Bronchial epithelial cell (primary cell): ENCODE measurements around the gene ZNRF3. TPM values are rescaled to one million over a fixed set of nuclear protein-coding genes. Genes with fewer than 3 reads are reported as not detected.
A peak's percentile ranks its signal among the peaks of the same experiment; 100 is the strongest.

Experiments used
- DNase-seq: peaks from one replicate; pipeline ENCODE4 v3.0.0-alpha.2; 2010; ENCODE audit warnings: low read depth
- FAIRE-seq: peaks from 2 replicates; lab custom pipeline; 2011; peaks lifted over from hg19 to GRCh38; lab: Jason Lieb, UNC
- H3K27me3 ChIP-seq: 2 replicates; pipeline ENCODE4 v1.5.1; 2011; ENCODE audit warnings: low read length; ENCODE audit not compliant: control insufficient read depth, insufficient read depth
- H3K36me3 ChIP-seq: 2 replicates; pipeline ENCODE4 v1.5.1; 2011; ENCODE audit warnings: low read length; ENCODE audit not compliant: control insufficient read depth, insufficient read depth
- H3K4me3 ChIP-seq: 2 replicates; pipeline ENCODE4 v1.5.1; 2011; ENCODE audit warnings: mild to moderate bottlenecking, low read depth, low read length, control low read depth
- total RNA-seq: library from RNA; depleted of rRNA; stranded (reverse); fragments of >200 nt; gene quantifications from 2 replicates; pipeline ENCODE4 v1.2.1, GENCODE V29; 2014
- TF ChIP-seq, protein P1 (sequence below): IDR thresholded peaks from 2 replicates; pipeline ENCODE4 v1.5.1; 2011; ENCODE audit warnings: mild to moderate bottlenecking, moderate library complexity, low read length, control low read depth, inconsistent platforms; ENCODE audit not compliant: insufficient read depth, severe bottlenecking

The ZNRF3 gene
- total RNA-seq, 1 donor from 2014 or later = 3.4 TPM

DNA sequence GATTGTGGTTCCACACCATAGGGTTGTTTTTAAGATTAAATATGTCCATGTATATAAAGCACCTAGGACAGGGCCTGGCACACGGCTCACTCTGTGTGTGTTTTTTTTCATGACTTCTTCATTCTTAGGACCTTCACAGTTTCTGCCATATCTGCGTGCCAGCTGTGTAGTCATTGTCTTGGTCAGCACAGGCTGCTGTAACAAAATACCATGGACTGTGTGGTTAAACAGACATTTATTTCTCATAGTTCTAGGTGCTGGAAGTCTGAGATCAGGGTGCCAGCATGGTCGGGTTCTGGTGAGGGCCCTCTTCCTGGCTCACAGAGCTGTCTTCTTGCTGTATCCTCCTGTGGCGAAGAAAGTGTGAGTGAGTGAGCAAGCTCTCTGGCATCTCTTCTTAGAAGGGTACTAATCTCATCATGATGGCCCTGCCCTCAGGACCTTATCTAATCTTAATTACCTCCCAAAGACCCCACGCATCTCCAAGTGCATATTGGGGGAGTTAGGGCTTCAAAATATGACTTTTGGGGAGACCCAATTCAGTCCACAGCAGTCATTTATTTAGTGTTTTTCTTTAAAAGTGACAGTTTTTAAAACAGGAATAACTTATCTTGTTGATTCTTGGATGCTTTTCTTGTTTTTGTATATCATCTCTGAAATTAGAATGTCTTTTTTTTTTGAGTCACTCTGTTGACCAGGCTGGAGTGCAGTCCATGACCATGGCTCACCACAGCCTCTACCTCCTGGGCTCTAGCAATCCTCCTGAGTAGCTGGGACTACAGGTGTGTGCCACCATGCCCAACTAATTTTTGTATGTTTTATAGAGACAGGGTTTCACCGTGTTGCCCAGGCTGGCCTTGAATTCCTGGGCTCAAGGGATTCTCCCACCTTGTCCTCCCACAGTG is 70.9 kb downstream of the ZNRF3 start:
- TF ChIP-seq, protein P1, sequence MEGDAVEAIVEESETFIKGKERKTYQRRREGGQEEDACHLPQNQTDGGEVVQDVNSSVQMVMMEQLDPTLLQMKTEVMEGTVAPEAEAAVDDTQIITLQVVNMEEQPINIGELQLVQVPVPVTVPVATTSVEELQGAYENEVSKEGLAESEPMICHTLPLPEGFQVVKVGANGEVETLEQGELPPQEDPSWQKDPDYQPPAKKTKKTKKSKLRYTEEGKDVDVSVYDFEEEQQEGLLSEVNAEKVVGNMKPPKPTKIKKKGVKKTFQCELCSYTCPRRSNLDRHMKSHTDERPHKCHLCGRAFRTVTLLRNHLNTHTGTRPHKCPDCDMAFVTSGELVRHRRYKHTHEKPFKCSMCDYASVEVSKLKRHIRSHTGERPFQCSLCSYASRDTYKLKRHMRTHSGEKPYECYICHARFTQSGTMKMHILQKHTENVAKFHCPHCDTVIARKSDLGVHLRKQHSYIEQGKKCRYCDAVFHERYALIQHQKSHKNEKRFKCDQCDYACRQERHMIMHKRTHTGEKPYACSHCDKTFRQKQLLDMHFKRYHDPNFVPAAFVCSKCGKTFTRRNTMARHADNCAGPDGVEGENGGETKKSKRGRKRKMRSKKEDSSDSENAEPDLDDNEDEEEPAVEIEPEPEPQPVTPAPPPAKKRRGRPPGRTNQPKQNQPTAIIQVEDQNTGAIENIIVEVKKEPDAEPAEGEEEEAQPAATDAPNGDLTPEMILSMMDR = no peak
- DNase-seq (no peak), FAIRE-seq (no peak)
- Histone ChIP-seq H3K4me3 (no peak overlapping the region), H3K36me3 (no peaks in the 10 kb centered on the region), H3K27me3 (no peaks in the 10 kb centered on the region)

DNA sequence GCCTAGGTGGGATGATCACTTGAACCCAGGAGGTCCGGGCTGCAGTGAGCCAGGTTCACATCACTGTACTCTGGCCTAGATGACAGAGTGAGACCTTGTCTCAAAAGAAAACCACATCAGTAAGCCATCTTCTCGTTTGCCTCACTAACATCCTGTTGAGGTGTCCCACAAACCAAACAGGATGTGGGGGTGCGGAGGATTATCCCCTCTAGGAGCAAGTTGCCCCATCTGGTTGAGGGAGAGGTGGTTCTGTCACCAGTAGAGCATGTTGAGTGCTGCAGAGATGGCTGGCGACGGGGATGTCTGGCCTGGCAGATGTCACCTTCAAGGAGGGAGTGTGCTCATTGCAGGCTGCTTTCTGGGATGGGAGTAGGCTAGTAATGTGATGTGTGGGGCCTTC is 72.4 kb downstream of the ZNRF3 start:
- Histone ChIP-seq H3K4me3 (no peak overlapping the region), H3K27me3 (no peaks in the 10 kb centered on the region), H3K36me3 (no peaks in the 10 kb centered on the region)
- TF ChIP-seq, protein P1 = no peak
- DNase-seq (no peak), FAIRE-seq (no peak)

DNA sequence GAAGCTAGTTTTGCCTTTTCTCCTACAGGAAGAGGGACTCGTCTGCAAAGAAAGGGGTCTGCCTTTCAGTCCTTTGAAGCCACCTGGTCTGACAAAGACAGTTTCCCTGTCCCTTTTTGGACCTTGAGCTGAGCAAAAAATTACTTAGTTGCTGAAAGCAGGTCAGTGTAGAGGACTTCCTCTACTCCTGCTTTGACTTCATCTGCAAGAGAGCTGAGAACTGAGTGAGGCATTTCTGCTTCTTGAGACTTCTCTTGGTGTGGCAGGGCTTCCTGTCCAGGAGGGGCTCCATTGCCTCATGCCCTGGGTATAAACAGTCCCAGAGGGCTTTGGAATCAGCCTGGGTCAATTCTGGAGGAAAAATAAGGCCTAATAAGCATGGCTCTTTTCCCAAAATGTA is 73.1 kb downstream of the ZNRF3 start:
- FAIRE-seq = no peak
- no peak for DNase-seq
- no peaks in the 10 kb centered on the region for H3K36me3 ChIP-seq
- no peak overlapping the region for H3K4me3 ChIP-seq
- TF ChIP-seq, protein P1 = no peak
- H3K27me3 ChIP-seq = no peaks in the 10 kb centered on the region

DNA sequence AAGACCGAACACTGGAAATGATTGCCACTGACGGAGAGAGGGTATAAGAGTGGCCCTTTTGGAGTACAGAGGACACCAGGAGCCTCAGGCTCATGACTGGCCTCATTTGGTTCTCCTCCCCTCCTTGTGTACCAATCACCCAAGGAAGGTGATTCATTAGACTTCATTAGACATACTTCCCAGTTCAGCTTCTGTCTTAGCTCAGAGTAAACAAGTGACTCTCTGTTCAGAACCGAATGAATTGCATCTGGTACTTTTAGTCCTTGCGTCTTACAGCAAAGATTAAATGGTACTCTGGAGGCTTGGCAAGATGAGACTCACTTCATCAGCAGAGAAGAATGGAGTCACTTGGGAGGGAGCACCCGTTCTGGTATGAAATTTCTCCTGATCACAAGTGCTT is 75.2 kb downstream of the ZNRF3 start:
- FAIRE-seq (peak; percentile 75), DNase-seq (peak; percentile 81)
- TF ChIP-seq, protein P1 = no peak
- H3K27me3 ChIP-seq = no peaks in the 10 kb centered on the region
- no peaks in the 10 kb centered on the region for H3K36me3 ChIP-seq
- no peak overlapping the region for H3K4me3 ChIP-seq

DNA sequence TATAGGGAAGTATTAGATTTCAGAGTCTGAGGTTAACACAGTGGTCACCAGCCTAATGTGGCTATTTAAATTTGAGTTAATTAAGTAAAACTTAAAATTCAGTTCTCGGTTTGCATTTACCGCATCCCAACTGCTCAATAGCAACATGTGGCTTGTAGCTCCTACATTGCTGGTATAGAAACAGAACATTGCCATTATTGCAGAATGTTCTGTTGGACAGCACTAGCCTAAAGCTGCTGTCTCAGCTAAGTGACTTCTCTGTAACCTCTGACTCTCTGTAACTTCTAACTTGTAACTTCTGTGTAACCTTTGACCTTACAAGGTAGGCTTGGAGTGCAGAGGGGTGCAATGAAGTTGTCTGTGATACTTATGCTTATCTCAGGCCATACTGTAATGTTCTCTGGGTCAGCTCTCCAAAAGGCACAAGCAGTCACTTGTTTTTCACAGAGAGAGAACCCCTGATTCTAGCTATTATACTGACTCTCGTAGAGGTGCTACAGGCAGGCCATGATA is 78.7 kb downstream of the ZNRF3 start:
- TF ChIP-seq, protein P1 = no peak
- Histone ChIP-seq H3K27me3 (no peaks in the 10 kb centered on the region), H3K36me3 (no peaks in the 10 kb centered on the region), H3K4me3 (no peak overlapping the region)
- DNase-seq = no peak
- no peak for FAIRE-seq
